Fibroblast of villous mesenchyme (primary cell): ENCODE data around the gene ZNF407. TPM values are rescaled to one million over a fixed set of nuclear protein-coding genes. Genes with fewer than 3 reads are reported as not detected.

Experiments
- DNase-seq: peaks from one replicate; pipeline ENCODE4 v3.0.0-alpha.2; 2010; ENCODE audit warnings: low read depth
- H3K4me3 ChIP-seq: 2 replicates; pipeline ENCODE4 v1.5.1; 2011; ENCODE audit warnings: low read depth, mild to moderate bottlenecking, low read length
- total RNA-seq: library from RNA; depleted of rRNA; stranded (reverse); fragments of >200 nt; gene quantifications from 2 replicates; pipeline ENCODE4 v1.2.3, GENCODE V29; 2012
- TF ChIP-seq, protein P1 (sequence below): IDR thresholded peaks from 2 replicates; pipeline ENCODE4 v1.5.1; 2012; ENCODE audit warnings: low read depth, mild to moderate bottlenecking, low read length; ENCODE audit not compliant: insufficient read depth

ZNF407 gene
- total RNA-seq, 1 donor, result 22.0 TPM

GRCh38 chr18:74866577-74866976, 268.9 kb downstream of the ZNF407 start:
- no peak for DNase-seq
- H3K4me3 ChIP-seq, result no peak overlapping the region
- TF ChIP-seq, protein P1, sequence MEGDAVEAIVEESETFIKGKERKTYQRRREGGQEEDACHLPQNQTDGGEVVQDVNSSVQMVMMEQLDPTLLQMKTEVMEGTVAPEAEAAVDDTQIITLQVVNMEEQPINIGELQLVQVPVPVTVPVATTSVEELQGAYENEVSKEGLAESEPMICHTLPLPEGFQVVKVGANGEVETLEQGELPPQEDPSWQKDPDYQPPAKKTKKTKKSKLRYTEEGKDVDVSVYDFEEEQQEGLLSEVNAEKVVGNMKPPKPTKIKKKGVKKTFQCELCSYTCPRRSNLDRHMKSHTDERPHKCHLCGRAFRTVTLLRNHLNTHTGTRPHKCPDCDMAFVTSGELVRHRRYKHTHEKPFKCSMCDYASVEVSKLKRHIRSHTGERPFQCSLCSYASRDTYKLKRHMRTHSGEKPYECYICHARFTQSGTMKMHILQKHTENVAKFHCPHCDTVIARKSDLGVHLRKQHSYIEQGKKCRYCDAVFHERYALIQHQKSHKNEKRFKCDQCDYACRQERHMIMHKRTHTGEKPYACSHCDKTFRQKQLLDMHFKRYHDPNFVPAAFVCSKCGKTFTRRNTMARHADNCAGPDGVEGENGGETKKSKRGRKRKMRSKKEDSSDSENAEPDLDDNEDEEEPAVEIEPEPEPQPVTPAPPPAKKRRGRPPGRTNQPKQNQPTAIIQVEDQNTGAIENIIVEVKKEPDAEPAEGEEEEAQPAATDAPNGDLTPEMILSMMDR, result no peak

- H3K4me3 ChIP-seq, result no peak overlapping the region
- no peak for DNase-seq
- TF ChIP-seq, protein P1, result no peak
Observed at GRCh38 chr18:74868461-74868860, 270.8 kb downstream of the ZNF407 start.

- no peak for DNase-seq
- no peak overlapping the region for H3K4me3 ChIP-seq
- TF ChIP-seq, protein P1, result no peak
Observed at GRCh38 chr18:74869904-74870863, 272.5 kb downstream of the ZNF407 start.

GRCh38 chr18:74870950-74871349, 273.3 kb downstream of the ZNF407 start:
- no peak for DNase-seq
- H3K4me3 ChIP-seq, result no peak overlapping the region
- TF ChIP-seq, protein P1, result no peak

DNA sequence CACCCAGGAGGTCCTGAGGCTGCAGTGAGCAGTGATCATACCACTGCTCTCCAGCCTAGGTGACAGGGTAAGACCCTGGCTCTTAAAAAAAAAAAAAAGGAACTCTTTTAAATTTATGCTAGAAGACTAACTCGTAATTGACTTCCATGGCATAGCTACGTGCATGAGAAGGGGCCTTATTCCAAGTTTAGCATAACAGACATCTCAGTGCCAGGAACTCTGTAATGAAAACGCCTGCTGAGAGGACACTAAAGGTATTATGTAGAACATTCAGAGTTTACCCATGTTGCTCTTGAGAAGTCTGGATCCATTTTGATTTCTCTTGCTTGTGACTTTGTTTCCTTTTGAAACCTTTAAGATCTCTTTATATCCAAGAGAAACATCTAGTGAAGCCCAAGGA, 276.0 kb downstream of the ZNF407 start:
- no peak overlapping the region for H3K4me3 ChIP-seq
- no peak for DNase-seq
- TF ChIP-seq, protein P1, result no peak

DNA sequence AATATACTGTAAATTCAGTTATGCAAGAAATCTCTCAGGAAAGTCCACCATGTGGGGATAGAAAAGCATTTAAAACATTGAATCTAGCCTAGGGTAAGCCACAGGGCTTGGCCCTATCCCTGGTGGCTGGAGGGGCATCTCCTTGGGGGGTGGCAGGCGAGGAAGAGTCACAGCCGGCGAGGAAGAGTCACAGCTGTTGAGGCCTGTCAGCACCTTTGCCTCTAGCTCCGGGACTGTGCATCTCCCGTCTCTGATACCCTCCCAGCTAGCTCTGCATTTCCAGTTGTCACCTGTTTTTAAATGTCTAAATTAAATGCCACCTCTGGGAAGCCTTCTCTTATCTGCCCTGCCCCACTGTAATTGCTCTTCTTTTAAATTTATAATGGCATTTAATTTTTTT, 276.7 kb downstream of the ZNF407 start:
- no peak for DNase-seq
- TF ChIP-seq, protein P1, result no peak

More for the DNA sequence above, 276.7 kb downstream of the ZNF407 start:
- no peak overlapping the region for H3K4me3 ChIP-seq
